ENCODE data around the gene AMELY. TPM values are rescaled to one million over a fixed set of nuclear protein-coding genes. Genes with fewer than 3 reads are reported as not detected.

The AMELY gene
- not detected in 2 replicates for total RNA-seq (2021)
- Bru-seq, nascent RNA: not detected
- BruChase-seq, experiment 1, labeled RNA remaining after a 2-hour chase: not detected
- BruChase-seq, experiment 2, labeled RNA remaining after a 6-hour chase: not detected
- long read RNA-seq: 0 reads

DNA sequence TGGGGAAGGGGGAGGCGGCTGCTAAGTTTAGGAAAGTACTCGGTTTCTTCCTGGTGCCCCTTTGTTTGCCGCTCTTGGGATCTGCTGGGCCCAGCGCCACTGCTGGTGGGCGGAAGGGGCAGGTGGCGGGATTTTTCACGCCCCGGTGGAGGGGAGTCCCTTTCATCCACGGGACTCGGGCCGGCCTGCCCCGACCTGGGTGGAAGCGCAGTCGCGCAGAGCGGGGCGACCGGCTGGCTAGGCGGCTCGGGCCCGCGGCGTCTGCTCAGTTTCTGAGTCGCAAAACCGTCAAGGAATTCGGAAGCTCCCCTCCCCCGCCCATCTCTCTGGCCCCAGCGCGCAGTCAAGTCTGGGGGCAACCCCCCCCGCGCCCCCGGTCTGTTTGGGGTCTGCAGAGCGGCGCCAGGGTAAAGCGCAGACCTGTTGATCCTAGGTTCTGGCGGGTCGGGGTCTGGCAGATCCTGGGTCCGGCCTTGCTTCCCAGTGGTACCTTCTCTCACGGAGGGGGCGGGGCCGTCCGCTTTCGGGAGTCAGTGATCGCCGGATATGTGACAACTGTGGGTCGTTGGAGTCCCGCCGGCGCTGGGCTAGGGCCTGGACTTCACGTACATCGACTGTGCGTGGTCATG lies at the start of gene AMELY:
AMELY (minus strand) TSS at position 500 of the 629 bp plus-strand sequence. CDS start 39,144 bp downstream, outside the sequence.
- no peak for DNase-seq (ENCODE audit: low spot score)
- CTCF ChIA-PET: no interaction called here
- Histone ChIP-seq H3K4me3 (ENCODE audit: low read depth, low read length, poor library complexity, severe bottlenecking) (no peak within 1 kb of the TSS), H3K9me3 (ENCODE audit: low read depth, low read length, poor library complexity, severe bottlenecking) (no peaks in the 10 kb centered on the region), H3K36me3 (ENCODE audit: insufficient read depth, low read length, poor library complexity, severe bottlenecking) (no peaks in the 10 kb centered on the region), H3K27me3 (replicated peaks; ENCODE audit: insufficient read depth, low read depth, low read length, poor library complexity) (no peaks in the 10 kb centered on the region), H3K27ac (ENCODE audit: low read depth, low read length, poor library complexity, severe bottlenecking) (no peak within 1 kb of the TSS), H3K4me1 (ENCODE audit: insufficient read depth, low read length, poor library complexity, severe bottlenecking) (no peaks in the 10 kb centered on the region)
- POLR2A ChIA-PET (ENCODE audit: low non-redundant PET): no interaction called here
- BruUV-seq (replicated peaks): no TSS peak
- intact Hi-C loops (cut with micrococcal nuclease; ENCODE audit: unreplicated experiment): no loop called here
- TF ChIP-seq EZH2 (IDR thresholded peaks at IDR 0.05; ENCODE audit: borderline replicate concordance, low read depth, low read length, poor library complexity, severe bottlenecking): no peak
- TF ChIP-seq, protein P1, sequence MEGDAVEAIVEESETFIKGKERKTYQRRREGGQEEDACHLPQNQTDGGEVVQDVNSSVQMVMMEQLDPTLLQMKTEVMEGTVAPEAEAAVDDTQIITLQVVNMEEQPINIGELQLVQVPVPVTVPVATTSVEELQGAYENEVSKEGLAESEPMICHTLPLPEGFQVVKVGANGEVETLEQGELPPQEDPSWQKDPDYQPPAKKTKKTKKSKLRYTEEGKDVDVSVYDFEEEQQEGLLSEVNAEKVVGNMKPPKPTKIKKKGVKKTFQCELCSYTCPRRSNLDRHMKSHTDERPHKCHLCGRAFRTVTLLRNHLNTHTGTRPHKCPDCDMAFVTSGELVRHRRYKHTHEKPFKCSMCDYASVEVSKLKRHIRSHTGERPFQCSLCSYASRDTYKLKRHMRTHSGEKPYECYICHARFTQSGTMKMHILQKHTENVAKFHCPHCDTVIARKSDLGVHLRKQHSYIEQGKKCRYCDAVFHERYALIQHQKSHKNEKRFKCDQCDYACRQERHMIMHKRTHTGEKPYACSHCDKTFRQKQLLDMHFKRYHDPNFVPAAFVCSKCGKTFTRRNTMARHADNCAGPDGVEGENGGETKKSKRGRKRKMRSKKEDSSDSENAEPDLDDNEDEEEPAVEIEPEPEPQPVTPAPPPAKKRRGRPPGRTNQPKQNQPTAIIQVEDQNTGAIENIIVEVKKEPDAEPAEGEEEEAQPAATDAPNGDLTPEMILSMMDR (conservative IDR thresholded peaks at IDR 0.05; ENCODE audit: low read depth, low read length): no peak

GRCh38 chrY:6949947-6950346 lies 38.4 kb upstream of the AMELY start:
- Histone ChIP-seq H3K4me3 (ENCODE audit: low read depth, low read length, poor library complexity, severe bottlenecking) (no peak overlapping the region), H3K4me1 (ENCODE audit: insufficient read depth, low read length, poor library complexity, severe bottlenecking) (no peaks in the 10 kb centered on the region), H3K27ac (ENCODE audit: low read depth, low read length, poor library complexity, severe bottlenecking) (no peak overlapping the region), H3K27me3 (replicated peaks; ENCODE audit: insufficient read depth, low read depth, low read length, poor library complexity) (no peaks in the 10 kb centered on the region), H3K36me3 (ENCODE audit: insufficient read depth, low read length, poor library complexity, severe bottlenecking) (no peaks in the 10 kb centered on the region), H3K9me3 (ENCODE audit: low read depth, low read length, poor library complexity, severe bottlenecking) (no peaks in the 10 kb centered on the region)
- TF ChIP-seq, protein P1 (conservative IDR thresholded peaks at IDR 0.05; ENCODE audit: low read depth, low read length): no peak
- TF ChIP-seq EZH2 (IDR thresholded peaks at IDR 0.05; ENCODE audit: borderline replicate concordance, low read depth, low read length, poor library complexity, severe bottlenecking): no peak
- no TSS peak for BruUV-seq (replicated peaks)
- CTCF ChIA-PET: no interaction called here
- no peak for DNase-seq (ENCODE audit: low spot score)
- intact Hi-C loops (cut with micrococcal nuclease; ENCODE audit: unreplicated experiment): no loop called here
- POLR2A ChIA-PET (ENCODE audit: low non-redundant PET): no interaction called here

- Histone ChIP-seq H3K9me3 (ENCODE audit: low read depth, low read length, poor library complexity, severe bottlenecking) (no peaks in the 10 kb centered on the region), H3K27ac (ENCODE audit: low read depth, low read length, poor library complexity, severe bottlenecking) (no peak overlapping the region), H3K36me3 (ENCODE audit: insufficient read depth, low read length, poor library complexity, severe bottlenecking) (no peaks in the 10 kb centered on the region), H3K27me3 (replicated peaks; ENCODE audit: insufficient read depth, low read depth, low read length, poor library complexity) (no peaks in the 10 kb centered on the region), H3K4me1 (ENCODE audit: insufficient read depth, low read length, poor library complexity, severe bottlenecking) (no peaks in the 10 kb centered on the region), H3K4me3 (ENCODE audit: low read depth, low read length, poor library complexity, severe bottlenecking) (no peak overlapping the region)
- intact Hi-C loops (cut with micrococcal nuclease; ENCODE audit: unreplicated experiment): no loop called here
- TF ChIP-seq EZH2 (IDR thresholded peaks at IDR 0.05; ENCODE audit: borderline replicate concordance, low read depth, low read length, poor library complexity, severe bottlenecking): no peak
- TF ChIP-seq, protein P1 (conservative IDR thresholded peaks at IDR 0.05; ENCODE audit: low read depth, low read length): no peak
- no peak for DNase-seq (ENCODE audit: low spot score)
- CTCF ChIA-PET: no interaction called here
- BruUV-seq (replicated peaks): no TSS peak
- POLR2A ChIA-PET (ENCODE audit: low non-redundant PET): no interaction called here
Observed at GRCh38 chrY:6948378-6948777, 36.8 kb upstream of the AMELY start.

Measured in A673 (cell line).